ENCODE results near the gene GRIN3B. TPM values are rescaled to one million over a fixed set of nuclear protein-coding genes. Genes with fewer than 3 reads are reported as not detected.

The GRIN3B gene, protein sequence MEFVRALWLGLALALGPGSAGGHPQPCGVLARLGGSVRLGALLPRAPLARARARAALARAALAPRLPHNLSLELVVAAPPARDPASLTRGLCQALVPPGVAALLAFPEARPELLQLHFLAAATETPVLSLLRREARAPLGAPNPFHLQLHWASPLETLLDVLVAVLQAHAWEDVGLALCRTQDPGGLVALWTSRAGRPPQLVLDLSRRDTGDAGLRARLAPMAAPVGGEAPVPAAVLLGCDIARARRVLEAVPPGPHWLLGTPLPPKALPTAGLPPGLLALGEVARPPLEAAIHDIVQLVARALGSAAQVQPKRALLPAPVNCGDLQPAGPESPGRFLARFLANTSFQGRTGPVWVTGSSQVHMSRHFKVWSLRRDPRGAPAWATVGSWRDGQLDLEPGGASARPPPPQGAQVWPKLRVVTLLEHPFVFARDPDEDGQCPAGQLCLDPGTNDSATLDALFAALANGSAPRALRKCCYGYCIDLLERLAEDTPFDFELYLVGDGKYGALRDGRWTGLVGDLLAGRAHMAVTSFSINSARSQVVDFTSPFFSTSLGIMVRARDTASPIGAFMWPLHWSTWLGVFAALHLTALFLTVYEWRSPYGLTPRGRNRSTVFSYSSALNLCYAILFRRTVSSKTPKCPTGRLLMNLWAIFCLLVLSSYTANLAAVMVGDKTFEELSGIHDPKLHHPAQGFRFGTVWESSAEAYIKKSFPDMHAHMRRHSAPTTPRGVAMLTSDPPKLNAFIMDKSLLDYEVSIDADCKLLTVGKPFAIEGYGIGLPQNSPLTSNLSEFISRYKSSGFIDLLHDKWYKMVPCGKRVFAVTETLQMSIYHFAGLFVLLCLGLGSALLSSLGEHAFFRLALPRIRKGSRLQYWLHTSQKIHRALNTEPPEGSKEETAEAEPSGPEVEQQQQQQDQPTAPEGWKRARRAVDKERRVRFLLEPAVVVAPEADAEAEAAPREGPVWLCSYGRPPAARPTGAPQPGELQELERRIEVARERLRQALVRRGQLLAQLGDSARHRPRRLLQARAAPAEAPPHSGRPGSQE
- polyA plus RNA-seq (2012; ENCODE audit: insufficient read length, low read depth), result 0.58 TPM

DNA sequence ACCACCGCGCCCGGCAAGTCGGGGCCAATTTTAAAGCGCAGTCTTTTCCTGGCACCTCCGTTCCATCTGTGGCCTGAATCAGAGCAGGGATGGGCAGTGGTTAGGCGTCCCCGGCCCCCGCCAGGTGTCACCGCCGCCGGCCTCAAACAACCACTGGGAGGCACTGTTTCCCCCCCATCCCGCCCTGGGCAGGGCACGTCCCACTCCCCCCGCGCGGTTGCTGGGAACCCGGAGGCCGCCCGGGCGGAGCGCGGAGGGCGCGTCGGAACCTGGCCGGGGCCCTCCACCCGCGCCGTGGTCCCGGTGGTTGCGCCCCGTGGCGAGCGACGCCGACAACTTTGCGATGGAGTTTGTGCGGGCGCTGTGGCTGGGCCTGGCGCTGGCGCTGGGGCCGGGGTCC, at the start of gene GRIN3B:
TSS of gene GRIN3B (plus strand) at position 325 of the 400 bp plus-strand sequence. CDS start at position 344, 19 bp downstream.
- no peak for TF ChIP-seq TAF1 (IDR thresholded peaks at IDR 0.05; ENCODE audit: borderline replicate concordance, insufficient read depth, low read length)
- no peak for TF ChIP-seq SIN3A (IDR thresholded peaks at IDR 0.05; ENCODE audit: borderline replicate concordance, insufficient read depth, low read length)
- TF ChIP-seq FOXP2 (optimal IDR thresholded peaks at IDR 0.05; ENCODE audit: borderline replicate concordance, extremely low read depth, extremely low read length, insufficient read depth), result no peak
- TF ChIP-seq POLR2AphosphoS5 (IDR thresholded peaks at IDR 0.05; ENCODE audit: low read depth, low read length), result no peak
- TF ChIP-seq, protein P1, sequence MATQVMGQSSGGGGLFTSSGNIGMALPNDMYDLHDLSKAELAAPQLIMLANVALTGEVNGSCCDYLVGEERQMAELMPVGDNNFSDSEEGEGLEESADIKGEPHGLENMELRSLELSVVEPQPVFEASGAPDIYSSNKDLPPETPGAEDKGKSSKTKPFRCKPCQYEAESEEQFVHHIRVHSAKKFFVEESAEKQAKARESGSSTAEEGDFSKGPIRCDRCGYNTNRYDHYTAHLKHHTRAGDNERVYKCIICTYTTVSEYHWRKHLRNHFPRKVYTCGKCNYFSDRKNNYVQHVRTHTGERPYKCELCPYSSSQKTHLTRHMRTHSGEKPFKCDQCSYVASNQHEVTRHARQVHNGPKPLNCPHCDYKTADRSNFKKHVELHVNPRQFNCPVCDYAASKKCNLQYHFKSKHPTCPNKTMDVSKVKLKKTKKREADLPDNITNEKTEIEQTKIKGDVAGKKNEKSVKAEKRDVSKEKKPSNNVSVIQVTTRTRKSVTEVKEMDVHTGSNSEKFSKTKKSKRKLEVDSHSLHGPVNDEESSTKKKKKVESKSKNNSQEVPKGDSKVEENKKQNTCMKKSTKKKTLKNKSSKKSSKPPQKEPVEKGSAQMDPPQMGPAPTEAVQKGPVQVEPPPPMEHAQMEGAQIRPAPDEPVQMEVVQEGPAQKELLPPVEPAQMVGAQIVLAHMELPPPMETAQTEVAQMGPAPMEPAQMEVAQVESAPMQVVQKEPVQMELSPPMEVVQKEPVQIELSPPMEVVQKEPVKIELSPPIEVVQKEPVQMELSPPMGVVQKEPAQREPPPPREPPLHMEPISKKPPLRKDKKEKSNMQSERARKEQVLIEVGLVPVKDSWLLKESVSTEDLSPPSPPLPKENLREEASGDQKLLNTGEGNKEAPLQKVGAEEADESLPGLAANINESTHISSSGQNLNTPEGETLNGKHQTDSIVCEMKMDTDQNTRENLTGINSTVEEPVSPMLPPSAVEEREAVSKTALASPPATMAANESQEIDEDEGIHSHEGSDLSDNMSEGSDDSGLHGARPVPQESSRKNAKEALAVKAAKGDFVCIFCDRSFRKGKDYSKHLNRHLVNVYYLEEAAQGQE (IDR thresholded peaks at IDR 0.05; ENCODE audit: insufficient read depth in 1 of 2, low read depth in 2 of 2, low read length in 2 of 2), result no peak

DNA sequence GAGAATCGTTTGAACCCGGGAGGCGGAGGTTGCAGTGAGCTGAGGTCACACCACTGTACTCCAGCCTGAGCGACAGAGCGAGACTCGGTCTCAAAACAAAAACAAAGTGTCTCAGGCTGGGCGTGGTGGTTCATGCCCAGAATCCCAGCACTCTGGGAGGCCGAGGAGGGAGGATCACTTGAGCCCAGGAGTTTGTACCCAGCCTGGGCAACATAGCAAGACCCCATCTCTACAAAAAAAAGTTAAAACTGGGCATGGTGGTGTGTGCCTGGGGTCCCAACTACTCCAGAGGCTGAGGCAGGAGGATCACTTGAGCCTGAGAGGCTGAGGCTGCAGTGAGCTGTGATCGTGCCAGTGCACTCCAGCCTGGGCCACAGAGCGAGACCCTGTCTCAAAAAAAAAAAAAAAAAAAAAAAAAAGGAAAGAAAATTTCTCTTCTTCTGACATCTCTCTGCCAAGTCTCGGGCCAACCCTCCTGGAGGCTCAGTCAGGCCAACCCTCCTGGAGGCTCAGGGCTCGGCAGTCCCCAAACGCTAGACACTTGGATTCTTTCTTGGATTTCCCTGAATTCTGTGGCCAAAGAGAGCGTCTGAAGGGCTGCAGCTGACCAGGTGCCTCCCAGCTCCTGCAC, 48.1 kb upstream of the GRIN3B start:
- TF ChIP-seq TAF1 (IDR thresholded peaks at IDR 0.05; ENCODE audit: borderline replicate concordance, insufficient read depth, low read length) (no peak), POLR2AphosphoS5 (IDR thresholded peaks at IDR 0.05; ENCODE audit: low read depth, low read length) (no peak), SIN3A (IDR thresholded peaks at IDR 0.05; ENCODE audit: borderline replicate concordance, insufficient read depth, low read length) (no peak), FOXP2 (optimal IDR thresholded peaks at IDR 0.05; ENCODE audit: borderline replicate concordance, extremely low read depth, extremely low read length, insufficient read depth) (no peak)
- TF ChIP-seq, protein P1 (IDR thresholded peaks at IDR 0.05; ENCODE audit: insufficient read depth in 1 of 2, low read depth in 2 of 2, low read length in 2 of 2), result no peak

DNA sequence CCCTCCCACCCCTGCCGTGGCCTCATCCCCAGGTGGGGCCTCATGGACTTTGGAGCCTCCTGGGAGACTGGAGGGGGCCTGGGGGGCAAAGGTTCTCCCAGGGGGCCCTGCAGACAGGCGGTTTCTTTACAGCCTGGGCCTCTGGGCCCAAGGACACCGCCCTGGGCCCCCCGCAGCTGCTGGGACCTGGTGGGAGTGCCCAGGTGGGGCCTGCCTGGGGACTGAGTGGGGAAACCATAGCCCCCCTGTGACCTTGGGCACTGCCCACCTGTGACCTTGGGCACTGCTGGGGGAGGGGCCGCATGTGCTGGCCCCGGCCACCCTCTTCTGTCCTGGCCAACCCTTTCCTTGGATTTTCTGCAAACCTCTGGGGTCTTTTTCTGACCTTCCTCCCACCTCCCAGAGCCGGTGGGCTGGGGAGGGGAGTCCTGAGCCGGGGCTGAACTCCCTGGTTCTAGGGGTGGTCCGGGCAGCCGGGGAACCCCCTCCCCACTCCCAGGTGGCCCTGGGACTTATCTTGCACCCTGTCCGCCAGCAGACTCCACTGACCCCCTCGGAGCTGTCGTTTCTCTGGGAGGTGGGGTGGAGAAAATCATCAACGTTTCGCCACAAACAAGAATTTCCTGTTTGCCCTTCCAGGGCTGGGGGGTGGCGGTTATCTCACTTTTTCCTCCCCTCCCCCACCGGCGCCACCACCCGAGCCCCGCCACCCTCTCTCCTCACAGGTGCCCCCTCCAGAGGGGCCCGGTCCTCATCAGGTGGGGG, 47.4 kb upstream of the GRIN3B start:
- TF ChIP-seq FOXP2 (optimal IDR thresholded peaks at IDR 0.05; ENCODE audit: borderline replicate concordance, extremely low read depth, extremely low read length, insufficient read depth) (no peak), TAF1 (IDR thresholded peaks at IDR 0.05; ENCODE audit: borderline replicate concordance, insufficient read depth, low read length) (no peak)
- TF ChIP-seq, protein P1 (IDR thresholded peaks at IDR 0.05; ENCODE audit: insufficient read depth in 1 of 2, low read depth in 2 of 2, low read length in 2 of 2), result no peak

DNA sequence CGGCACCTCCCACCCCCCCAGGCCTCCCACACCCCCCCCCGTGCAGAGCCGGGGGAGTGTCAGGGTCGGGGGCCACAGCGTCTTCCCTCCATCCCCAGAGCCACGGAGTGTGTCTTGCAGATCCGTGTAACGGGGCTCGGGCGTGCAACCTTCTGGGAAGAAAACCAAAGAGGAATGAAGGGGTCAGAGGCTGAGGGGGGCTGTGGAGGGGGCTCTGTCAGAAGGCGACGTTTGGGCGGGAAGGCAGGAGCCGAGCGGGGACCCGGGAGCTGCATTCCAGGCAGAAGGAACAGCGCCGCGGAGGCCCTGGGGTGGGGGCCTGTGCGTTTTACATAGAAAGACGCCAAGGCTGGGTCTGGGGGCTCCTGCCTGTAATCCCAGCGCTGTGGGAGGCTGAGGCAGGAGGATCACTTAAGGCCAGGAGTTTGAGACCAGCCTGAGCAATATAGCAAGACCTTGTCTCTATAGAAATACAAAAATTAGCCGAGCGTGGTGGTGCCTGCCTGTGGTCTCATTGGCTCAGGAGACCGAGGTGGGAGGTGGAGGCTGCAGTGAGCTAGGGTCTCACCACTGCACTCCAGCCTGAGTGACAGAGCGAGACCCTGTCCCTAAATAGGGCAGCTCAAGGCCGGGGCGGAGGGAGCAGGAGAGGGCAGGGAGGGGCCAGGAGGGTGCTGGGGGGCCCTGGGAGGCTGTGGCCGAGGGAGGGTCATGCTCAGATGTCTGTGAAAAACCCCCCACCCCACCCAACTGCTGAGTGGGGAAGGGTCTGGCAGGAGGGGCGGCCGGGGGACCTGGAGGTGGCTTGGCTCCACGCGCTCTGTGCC, 46.6 kb upstream of the GRIN3B start:
- TF ChIP-seq, protein P1 (IDR thresholded peaks at IDR 0.05; ENCODE audit: insufficient read depth in 1 of 2, low read depth in 2 of 2, low read length in 2 of 2), result no peak
- TF ChIP-seq POLR2AphosphoS5 (IDR thresholded peaks at IDR 0.05; ENCODE audit: low read depth, low read length) (no peak), FOXP2 (optimal IDR thresholded peaks at IDR 0.05; ENCODE audit: borderline replicate concordance, extremely low read depth, extremely low read length, insufficient read depth) (no peak), SIN3A (IDR thresholded peaks at IDR 0.05; ENCODE audit: borderline replicate concordance, insufficient read depth, low read length) (no peak)
